ENCODE data around the gene HSPB6.
"Not testable (repeated sequence)": the region's sequence is repeated elsewhere in the genome, so short reads cannot be mapped to it uniquely, and the experiment has no call there.

Gene HSPB6

GRCh38 chr19:35784503-35785338 is 27.9 kb upstream of the HSPB6 start:
- no peak for DNase-seq

GRCh38 chr19:35783469-35784434 is 26.9 kb upstream of the HSPB6 start:
- no peak for DNase-seq

- DNase-seq, result no peak
Measured at GRCh38 chr19:35782589-35782988, 25.8 kb upstream of the HSPB6 start.

- no peak for DNase-seq
Measured at GRCh38 chr19:35781650-35782049, 24.8 kb upstream of the HSPB6 start.

GRCh38 chr19:35780717-35781116 is 23.9 kb upstream of the HSPB6 start:
- no peak for DNase-seq

- no peak for DNase-seq
Measured at GRCh38 chr19:35780058-35780457, 23.2 kb upstream of the HSPB6 start.

GRCh38 chr19:35779033-35779432 is 22.2 kb upstream of the HSPB6 start:
- no peak for DNase-seq

- DNase-seq, result no peak
Measured at GRCh38 chr19:35777961-35778360, 21.1 kb upstream of the HSPB6 start.

GRCh38 chr19:35777086-35777841 is 20.4 kb upstream of the HSPB6 start:
- no peak for DNase-seq

- DNase-seq, result no peak
Measured at GRCh38 chr19:35776102-35776788, 19.4 kb upstream of the HSPB6 start.

GRCh38 chr19:35775298-35776101 is 18.7 kb upstream of the HSPB6 start, which contains the start of gene ARHGAP33:
Gene ARHGAP33 (plus strand): TSS chr19:35775564. CDS start chr19:35775659, 95 bp downstream.
- DNase-seq, result peak; percentile 95

- no peak for DNase-seq
Measured at GRCh38 chr19:35775046-35775297, 18.1 kb upstream of the HSPB6 start.

GRCh38 chr19:35774274-35775045 is 17.6 kb upstream of the HSPB6 start:
- peak; percentile 15 for DNase-seq

- no peak for DNase-seq
Measured at GRCh38 chr19:35773020-35773806, 16.4 kb upstream of the HSPB6 start.

- DNase-seq, result not testable (repeated sequence)
Measured at GRCh38 chr19:35772362-35772761, 15.5 kb upstream of the HSPB6 start.

GRCh38 chr19:35768082-35768421 is 11.2 kb upstream of the HSPB6 start:
- no peak for DNase-seq

GRCh38 chr19:35767288-35768081 is 10.7 kb upstream of the HSPB6 start:
- DNase-seq, result no peak

- no peak for DNase-seq
Measured at GRCh38 chr19:35766571-35767104, 9.8 kb upstream of the HSPB6 start.
